Naive thymus-derived CD8-positive, alpha-beta T cell (primary cell): ENCODE data around the gene MERTK. TPM values are rescaled to one million over a fixed set of nuclear protein-coding genes. Genes with fewer than 3 reads are reported as not detected.

Source experiments
- ATAC-seq, 2 donors: fragments of 150-1000 bp; cut with Tn5 transposase in 1 of 2; sonication (Bioruptor Pico), chemical (Tn5 transposase) in 1 of 2; 1 replicate in 1 of 2; 2 replicates in 1 of 2; pipeline ENCODE4 v1.10.0; 2021; ENCODE audit warnings: mild to moderate bottlenecking in 2 of 2, moderate library complexity in 2 of 2
- POLR2A ChIA-PET: fragments of 350-600 bp; sonication (Branson Sonifier 250); formaldehyde crosslinking; loops from one replicate; lab custom pipeline; 2021; ENCODE audit warnings: antibody characterized with exemption; lab: Charles Lee
- DNase-seq, 10 donors: peaks; one replicate each; pipeline versions ENCODE4 v3.0.0 to v3.0.0-alpha.2; 2020 to 2022
- H3K27ac Mint-ChIP-seq, 10 donors: one replicate each; pipeline ENCODE4 v1.8.0; 2020 to 2022; ENCODE audit warnings: mild to moderate bottlenecking in 10 of 10, mixed read lengths in 10 of 10, moderate library complexity in 4 of 10, inconsistent platforms in 1 of 10
- H3K27me3 Mint-ChIP-seq, 5 donors: one replicate each; pipeline ENCODE4 v1.8.0; 2021 to 2022; ENCODE audit warnings: mixed read lengths in 5 of 5
- H3K36me3 Mint-ChIP-seq, 3 donors: one replicate each; pipeline ENCODE4 v1.8.0; 2020 to 2022; ENCODE audit warnings: mixed read lengths in 3 of 3, mild to moderate bottlenecking in 2 of 3, inconsistent platforms in 1 of 3
- H3K4me1 Mint-ChIP-seq, 4 donors: one replicate each; pipeline ENCODE4 v1.8.0; 2021 to 2022; ENCODE audit warnings: mixed read lengths in 4 of 4
- H3K4me3 Mint-ChIP-seq, 10 donors: one replicate each; pipeline ENCODE4 v1.8.0; 2020 to 2022; ENCODE audit warnings: mild to moderate bottlenecking in 10 of 10, mixed read lengths in 10 of 10, moderate library complexity in 6 of 10, inconsistent platforms in 1 of 10
- H3K9me3 Mint-ChIP-seq, 9 donors: one replicate each; pipeline ENCODE4 v1.8.0; 2020 to 2022; ENCODE audit warnings: mixed read lengths in 9 of 9, mild to moderate bottlenecking in 3 of 9, inconsistent platforms in 1 of 9, moderate library complexity in 1 of 9
- polyA plus RNA-seq, 3 donors: library from polyadenylated mRNA; unstranded; fragments of 300-500 nt; fragmentation: Illumina TruSeq; gene quantifications; one replicate each; pipeline ENCODE4 v1.2.3, GENCODE V29; 2021
- total RNA-seq, 8 experiments: library from RNA in 2 of 8; stranded (reverse) in 2 of 8; gene quantifications; one replicate each; pipeline ENCODE4 v1.2.3 and lab custom pipeline; 2021 to 2026

The MERTK gene
- total and polyA plus RNA-seq, 5 experiments from 2014 or later, result 0.55 to 0.69 TPM; not detected in 3

DNA sequence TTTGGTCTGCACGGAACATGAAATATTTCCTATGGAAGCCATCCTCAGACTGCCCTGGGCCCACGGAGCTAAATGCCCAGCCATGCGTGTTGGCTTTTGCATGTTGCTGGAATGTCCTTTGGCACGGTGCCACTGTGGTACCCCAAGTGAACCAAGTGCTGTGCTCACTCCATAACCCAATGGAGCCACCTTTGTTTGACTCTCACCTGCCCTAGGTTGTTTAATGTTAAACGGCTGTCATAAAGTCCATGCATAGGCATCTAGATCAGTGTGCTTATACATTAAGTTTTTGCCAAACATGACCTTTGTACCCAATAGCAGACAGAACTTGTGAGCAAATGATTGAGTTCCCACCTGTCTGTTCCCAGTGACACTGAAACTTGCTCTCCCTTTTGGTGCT lies 96.7 kb downstream of the MERTK start:
- no peaks in the 10 kb centered on the region for H3K4me1 Mint-ChIP-seq
- H3K9me3 Mint-ChIP-seq, result no peaks in the 10 kb centered on the region
- ATAC-seq (no peak), DNase-seq (no peak)
- no peaks in the 10 kb centered on the region for H3K36me3 Mint-ChIP-seq
- peaks cover 0 to 4% (median 0%) of the 10 kb centered on the region in 5 donors for H3K27me3 Mint-ChIP-seq
- POLR2A ChIA-PET, result no interaction called here
- no peak overlapping the region for H3K4me3 Mint-ChIP-seq
- no peak overlapping the region for H3K27ac Mint-ChIP-seq

- Mint-ChIP-seq H3K27ac (no peak overlapping the region), H3K4me1 (peaks cover 6 to 15% (median 9%) of the 10 kb centered on the region in 4 donors)
Measured at GRCh38 chr2:111999809-112000208, 101.4 kb downstream of the MERTK start.

DNA sequence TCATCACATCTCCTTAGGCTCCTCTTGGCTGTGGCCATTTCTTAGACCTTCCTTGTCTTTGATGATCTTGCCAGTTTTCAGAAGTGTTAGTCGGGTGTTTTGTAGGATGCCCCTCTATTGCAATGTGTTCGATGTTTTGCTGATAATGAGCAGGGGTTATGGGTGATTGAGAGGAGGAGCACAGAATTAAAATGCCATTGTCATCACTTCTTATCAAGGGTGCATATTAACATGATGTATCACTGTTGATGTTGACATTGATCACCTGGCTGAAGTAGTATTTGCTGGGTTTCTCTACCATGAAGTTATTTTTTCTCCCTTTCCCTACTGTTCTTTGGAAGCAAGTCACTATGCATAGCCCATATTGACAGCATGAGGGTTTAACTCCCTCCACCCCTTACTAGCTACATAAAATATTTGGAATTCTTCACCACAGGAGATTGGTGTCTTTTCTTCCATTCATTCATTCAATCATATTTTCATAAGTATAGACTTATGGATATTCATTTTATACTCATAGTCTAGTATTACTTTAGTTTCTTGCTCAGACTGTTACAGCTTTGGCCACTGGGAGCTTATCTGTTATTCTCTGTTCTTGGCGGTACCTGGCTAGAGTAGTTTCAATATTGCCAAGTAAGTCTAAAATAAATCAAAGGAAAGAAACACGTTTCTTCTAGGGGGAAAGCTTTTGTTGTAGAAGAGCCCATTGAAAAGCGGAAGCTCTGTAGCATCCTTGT lies 102.2 kb downstream of the MERTK start:
- Mint-ChIP-seq H3K27me3 (peaks cover 0 to 2% (median 0%) of the 10 kb centered on the region in 5 donors), H3K4me3 (no peak overlapping the region), H3K4me1 (peaks cover 6 to 15% (median 9%) of the 10 kb centered on the region in 4 donors), H3K9me3 (no peaks in the 10 kb centered on the region), H3K36me3 (no peaks in the 10 kb centered on the region), H3K27ac (no peak overlapping the region)
- DNase-seq, result no peak
- ATAC-seq, result no peak
- POLR2A ChIA-PET, result no interaction called here

More at GRCh38 chr2:111999809-112000208, 101.4 kb downstream of the MERTK start:
- ATAC-seq (no peak), DNase-seq (no peak)
- POLR2A ChIA-PET, result no interaction called here
- no peaks in the 10 kb centered on the region for H3K9me3 Mint-ChIP-seq
- H3K27me3 Mint-ChIP-seq, result peaks cover 0 to 2% (median 0%) of the 10 kb centered on the region in 5 donors
- H3K4me3 Mint-ChIP-seq, result no peak overlapping the region
- H3K36me3 Mint-ChIP-seq, result no peaks in the 10 kb centered on the region

GRCh38 chr2:112001136-112001715 lies 102.8 kb downstream of the MERTK start:
- H3K27me3 Mint-ChIP-seq, result peaks cover 0 to 2% (median 0%) of the 10 kb centered on the region in 5 donors
- DNase-seq, result no peak
- POLR2A ChIA-PET, result no interaction called here
- no peak overlapping the region for H3K4me3 Mint-ChIP-seq
- H3K4me1 Mint-ChIP-seq, result peaks cover 6 to 15% (median 9%) of the 10 kb centered on the region in 4 donors
- no peaks in the 10 kb centered on the region for H3K36me3 Mint-ChIP-seq
- no peak overlapping the region for H3K27ac Mint-ChIP-seq
- no peaks in the 10 kb centered on the region for H3K9me3 Mint-ChIP-seq
- ATAC-seq, result no peak

DNA sequence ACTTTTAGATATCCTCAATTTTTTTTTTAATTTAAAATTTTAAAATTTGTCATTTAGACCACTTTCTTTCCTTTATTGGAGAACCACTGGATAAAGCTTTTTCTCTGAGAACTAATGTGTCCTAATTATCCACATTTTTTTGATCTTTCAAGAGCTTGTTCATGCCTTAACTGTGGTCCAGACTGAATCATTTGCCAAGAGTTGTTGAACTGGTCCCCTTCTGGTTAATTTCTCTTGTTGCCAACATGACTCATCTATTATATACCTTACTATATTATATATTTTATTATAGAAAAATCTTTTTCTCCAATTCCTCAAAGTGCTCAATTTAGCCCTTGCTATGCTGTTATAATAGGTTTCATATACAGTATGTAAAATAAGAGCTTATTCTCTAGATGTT lies 103.5 kb downstream of the MERTK start:
- no peak overlapping the region for H3K4me3 Mint-ChIP-seq
- H3K9me3 Mint-ChIP-seq, result no peaks in the 10 kb centered on the region
- H3K36me3 Mint-ChIP-seq, result no peaks in the 10 kb centered on the region
- POLR2A ChIA-PET, result no interaction called here
- peaks cover 6 to 15% (median 9%) of the 10 kb centered on the region in 4 donors for H3K4me1 Mint-ChIP-seq
- ATAC-seq (no peak), DNase-seq (no peak)
- H3K27ac Mint-ChIP-seq, result no peak overlapping the region
- peaks cover 0 to 2% (median 0%) of the 10 kb centered on the region in 5 donors for H3K27me3 Mint-ChIP-seq

DNA sequence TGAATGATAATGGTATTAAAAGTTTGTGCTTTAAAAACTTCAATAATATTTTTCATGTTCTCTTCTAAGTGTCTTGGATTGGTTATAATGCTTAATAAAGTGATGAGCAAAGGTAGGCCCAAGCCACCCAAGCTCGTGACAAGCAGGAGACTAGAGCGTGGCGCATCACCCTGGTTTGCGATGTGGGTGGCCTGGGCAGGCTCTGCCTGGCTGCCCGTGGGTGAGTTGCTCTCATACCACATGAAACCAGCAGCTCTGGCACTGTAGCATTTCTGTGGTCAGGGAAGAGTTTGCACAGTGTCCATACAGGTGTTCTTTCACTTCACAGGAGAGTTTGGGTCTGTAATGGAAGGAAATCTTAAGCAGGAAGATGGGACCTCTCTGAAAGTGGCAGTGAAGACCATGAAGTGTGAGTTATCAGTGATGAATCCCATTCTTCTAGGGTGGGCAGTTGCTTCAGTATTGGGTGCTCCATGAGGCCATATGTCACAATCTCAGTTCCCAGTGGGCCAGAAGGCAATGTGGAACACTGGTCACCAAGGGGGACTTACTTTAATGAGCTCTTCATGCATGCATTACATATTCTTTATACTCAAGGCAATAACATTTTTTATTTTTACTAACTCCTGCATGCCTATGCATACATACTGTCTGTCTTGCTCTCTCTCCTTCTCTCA lies 105.3 kb downstream of the MERTK start:
- ATAC-seq (no peak), DNase-seq (no peak)
- POLR2A ChIA-PET, result no interaction called here
- Mint-ChIP-seq H3K4me1 (peaks cover 6 to 15% (median 9%) of the 10 kb centered on the region in 4 donors), H3K36me3 (no peaks in the 10 kb centered on the region), H3K4me3 (no peak overlapping the region), H3K9me3 (no peaks in the 10 kb centered on the region), H3K27ac (no peak overlapping the region), H3K27me3 (peaks cover 0 to 2% (median 0%) of the 10 kb centered on the region in 5 donors)

DNA sequence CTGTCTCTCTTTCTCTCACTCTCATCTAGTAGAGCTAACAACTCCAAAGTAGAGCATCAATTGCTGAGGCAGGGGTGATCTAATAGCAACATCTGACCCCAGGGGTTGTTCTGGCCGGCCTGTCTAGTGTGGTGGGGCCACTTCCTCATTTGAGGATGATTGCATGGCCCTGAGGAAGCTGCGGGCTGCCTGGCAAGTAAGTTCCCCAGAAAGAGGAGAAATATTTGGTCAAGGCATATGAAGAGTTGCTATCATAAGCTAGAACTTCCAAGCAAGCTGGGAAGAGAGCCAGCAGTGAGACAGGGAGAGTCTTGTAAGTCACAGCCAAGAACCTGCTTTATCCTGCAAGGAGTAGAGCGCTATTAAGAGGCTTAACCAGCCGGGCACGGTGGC lies 105.8 kb downstream of the MERTK start:
- Mint-ChIP-seq H3K36me3 (no peaks in the 10 kb centered on the region), H3K27me3 (peaks cover 0 to 2% (median 0%) of the 10 kb centered on the region in 5 donors), H3K9me3 (no peaks in the 10 kb centered on the region), H3K4me3 (no peak overlapping the region), H3K4me1 (peaks cover 6 to 15% (median 9%) of the 10 kb centered on the region in 4 donors), H3K27ac (no peak overlapping the region)
- no peak for DNase-seq
- POLR2A ChIA-PET, result no interaction called here
- no peak for ATAC-seq

DNA sequence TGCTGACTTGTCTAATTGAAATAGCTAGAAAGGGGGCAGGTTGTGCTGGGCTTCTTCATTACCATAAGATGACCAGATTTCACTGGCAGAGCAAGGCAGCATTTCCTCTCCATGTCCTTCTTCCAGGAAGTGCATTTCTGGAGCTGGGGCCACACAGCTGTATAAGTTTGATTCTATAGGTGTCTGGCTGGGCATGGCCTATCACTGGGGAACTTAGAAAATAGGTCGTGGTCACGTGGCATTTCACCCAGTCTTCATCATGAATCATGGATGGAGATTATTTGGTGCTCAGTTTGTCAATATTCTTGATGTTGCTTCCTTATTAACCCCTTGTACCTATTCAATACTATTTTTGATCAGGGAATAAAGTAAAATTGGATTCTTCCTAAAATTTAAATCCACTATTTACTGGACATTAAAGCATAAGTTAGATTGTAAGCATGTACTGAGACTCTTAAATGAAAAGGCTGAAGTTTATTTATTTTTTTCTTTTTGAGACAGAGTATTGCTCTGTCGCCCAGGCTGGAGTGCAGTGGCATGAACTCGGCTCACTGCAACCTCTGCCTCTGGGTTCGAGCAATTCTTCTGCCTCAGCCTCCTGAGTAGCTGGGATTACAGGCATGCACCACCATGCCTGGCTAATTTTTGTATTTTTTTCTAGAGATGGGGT lies 107.1 kb downstream of the MERTK start:
- Mint-ChIP-seq H3K27ac (no peak overlapping the region), H3K27me3 (no peaks in the 10 kb centered on the region), H3K9me3 (no peaks in the 10 kb centered on the region), H3K4me1 (peaks cover 6 to 15% (median 9%) of the 10 kb centered on the region in 4 donors), H3K4me3 (no peak overlapping the region), H3K36me3 (no peaks in the 10 kb centered on the region)
- POLR2A ChIA-PET, result no interaction called here
- no peak for DNase-seq
- ATAC-seq, result no peak

DNA sequence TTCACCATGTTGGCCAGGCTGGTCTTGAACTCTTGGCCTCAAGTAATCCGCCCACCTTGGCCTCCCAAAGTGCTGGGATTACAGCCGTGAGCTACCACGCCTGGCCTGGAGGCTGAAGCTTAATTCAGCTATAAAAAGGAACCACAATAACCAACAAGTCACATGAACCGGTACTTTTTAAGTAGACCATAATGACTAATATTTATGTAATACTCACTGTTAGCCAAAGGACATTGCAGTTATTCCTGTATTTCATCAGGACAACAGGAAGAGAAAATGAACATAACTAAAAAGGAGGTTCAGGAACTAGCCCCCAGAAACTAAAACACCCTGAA lies 107.6 kb downstream of the MERTK start:
- ATAC-seq (no peak), DNase-seq (no peak)
- POLR2A ChIA-PET, result no interaction called here
- H3K36me3 Mint-ChIP-seq, result no peaks in the 10 kb centered on the region
- H3K9me3 Mint-ChIP-seq, result no peaks in the 10 kb centered on the region
- H3K27me3 Mint-ChIP-seq, result no peaks in the 10 kb centered on the region
- H3K4me3 Mint-ChIP-seq, result no peak overlapping the region
- H3K4me1 Mint-ChIP-seq, result peaks cover 3 to 12% (median 5%) of the 10 kb centered on the region in 4 donors
- no peak overlapping the region for H3K27ac Mint-ChIP-seq

DNA sequence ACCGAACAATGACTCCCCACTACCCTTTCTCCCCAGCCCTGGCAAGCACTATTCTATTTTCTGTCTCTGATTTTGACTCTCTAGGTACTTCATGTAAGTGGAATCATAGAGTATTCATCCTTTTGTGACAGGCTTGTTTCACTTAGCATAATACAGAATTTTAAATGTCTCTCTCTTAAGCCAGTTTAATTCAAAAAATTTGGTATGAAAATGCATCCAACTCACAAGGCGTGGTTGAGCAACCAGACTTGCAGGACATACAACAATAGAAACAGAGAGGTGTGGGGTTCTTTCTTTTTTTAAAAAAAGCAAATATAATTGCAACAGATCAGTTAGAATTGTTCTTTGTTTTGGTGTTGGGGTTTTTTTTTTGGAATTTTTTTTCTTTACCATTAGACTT lies 109.1 kb downstream of the MERTK start:
- Mint-ChIP-seq H3K27me3 (peaks cover 0 to 4% (median 0%) of the 10 kb centered on the region in 5 donors), H3K27ac (no peak overlapping the region), H3K4me3 (no peak overlapping the region), H3K4me1 (peaks cover 0 to 6% (median 1%) of the 10 kb centered on the region in 4 donors), H3K36me3 (no peaks in the 10 kb centered on the region), H3K9me3 (no peaks in the 10 kb centered on the region)
- DNase-seq (no peak), ATAC-seq (no peak)
- POLR2A ChIA-PET, result no interaction called here

DNA sequence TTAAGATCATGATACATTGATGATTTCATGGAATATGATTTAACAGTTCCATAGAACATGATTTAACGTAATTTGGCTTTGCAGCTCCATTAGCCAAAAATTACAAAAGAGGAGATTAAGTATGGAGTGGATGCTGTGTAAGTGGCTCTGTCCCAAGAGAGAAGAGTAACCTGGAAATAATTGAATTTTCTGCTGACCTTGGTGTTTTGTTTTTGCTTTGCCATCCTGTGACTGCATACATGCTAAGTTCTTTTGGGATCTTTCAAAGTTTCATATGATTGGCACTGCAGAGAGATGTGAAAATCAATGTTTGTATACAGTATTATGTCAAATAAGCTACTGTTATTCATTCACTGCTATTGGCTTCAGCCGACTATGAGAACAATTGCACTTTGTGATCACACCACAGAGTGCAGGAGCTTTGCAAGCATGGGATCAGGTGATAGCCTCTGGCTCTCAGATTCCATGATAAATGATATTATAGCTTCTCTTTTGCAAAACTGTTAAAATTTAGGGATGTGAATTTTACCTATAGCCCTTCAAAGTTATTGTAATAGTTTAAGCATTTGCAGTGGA lies 110.6 kb downstream of the MERTK start:
- H3K4me1 Mint-ChIP-seq, result peaks cover 0 to 4% (median 0%) of the 10 kb centered on the region in 4 donors
- POLR2A ChIA-PET, result no interaction called here
- no peaks in the 10 kb centered on the region for H3K36me3 Mint-ChIP-seq
- ATAC-seq (no peak), DNase-seq (no peak)
- H3K27me3 Mint-ChIP-seq, result peaks cover 0 to 4% (median 0%) of the 10 kb centered on the region in 5 donors
- no peaks in the 10 kb centered on the region for H3K9me3 Mint-ChIP-seq
- no peak overlapping the region for H3K27ac Mint-ChIP-seq
- no peak overlapping the region for H3K4me3 Mint-ChIP-seq

GRCh38 chr2:112010751-112011150 lies 112.3 kb downstream of the MERTK start:
- no peak overlapping the region for H3K4me3 Mint-ChIP-seq
- H3K27me3 Mint-ChIP-seq, result peaks cover 0 to 4% (median 3%) of the 10 kb centered on the region in 5 donors
- peaks cover 0 to 2% (median 0%) of the 10 kb centered on the region in 9 donors for H3K9me3 Mint-ChIP-seq
- H3K27ac Mint-ChIP-seq, result no peak overlapping the region
- POLR2A ChIA-PET, result no interaction called here
- H3K4me1 Mint-ChIP-seq, result no peaks in the 10 kb centered on the region
- ATAC-seq, result no peak
- H3K36me3 Mint-ChIP-seq, result no peaks in the 10 kb centered on the region
- DNase-seq, result no peak
